Cortex of kidney (tissue), 1 donor: ENCODE data around the gene BTBD7.

Experiments
- DNase-seq: peaks from one replicate; lab custom pipeline; 2025; lab: John Stamatoyannopoulos, UW

Gene BTBD7

GRCh38 chr14:93328546-93328945 lies 4.3 kb downstream of the BTBD7 start:
- DNase-seq, result no peak

GRCh38 chr14:93326196-93326595 lies 6.6 kb downstream of the BTBD7 start:
- no peak for DNase-seq

- DNase-seq, result no peak
These were observed 9.1 kb downstream of the BTBD7 start for GRCh38 chr14:93323600-93324174.

- DNase-seq, result no peak
These were observed 9.8 kb downstream of the BTBD7 start for GRCh38 chr14:93322929-93323599.

GRCh38 chr14:93320489-93320888 lies 12.3 kb downstream of the BTBD7 start:
- DNase-seq, result no peak

GRCh38 chr14:93319958-93320357 lies 12.9 kb downstream of the BTBD7 start:
- DNase-seq, result no peak

GRCh38 chr14:93319494-93319893 lies 13.3 kb downstream of the BTBD7 start:
- DNase-seq, result no peak

- no peak for DNase-seq
These were observed 13.9 kb downstream of the BTBD7 start for GRCh38 chr14:93318927-93319326.

GRCh38 chr14:93317875-93318807 lies 14.7 kb downstream of the BTBD7 start:
- no peak for DNase-seq

- DNase-seq, result no peak
These were observed 15.5 kb downstream of the BTBD7 start for GRCh38 chr14:93317210-93317874.

GRCh38 chr14:93316716-93317115 lies 16.1 kb downstream of the BTBD7 start:
- DNase-seq, result no peak

- no peak for DNase-seq
These were observed 17.3 kb downstream of the BTBD7 start for GRCh38 chr14:93315575-93315974.

- no peak for DNase-seq
These were observed 21.8 kb downstream of the BTBD7 start for GRCh38 chr14:93311082-93311481.

GRCh38 chr14:93309427-93309966 lies 23.3 kb downstream of the BTBD7 start:
- DNase-seq, result no peak

- DNase-seq, result no peak
These were observed 24.0 kb downstream of the BTBD7 start for GRCh38 chr14:93308686-93309345.

- DNase-seq, result no peak
These were observed 26.0 kb downstream of the BTBD7 start for GRCh38 chr14:93306812-93307211.

GRCh38 chr14:93305725-93306418 lies 27.0 kb downstream of the BTBD7 start:
- no peak for DNase-seq

GRCh38 chr14:93304771-93305170 lies 28.1 kb downstream of the BTBD7 start:
- no peak for DNase-seq

- DNase-seq, result no peak
These were observed 29.2 kb downstream of the BTBD7 start for GRCh38 chr14:93303659-93304058.

- no peak for DNase-seq
These were observed 29.9 kb downstream of the BTBD7 start for GRCh38 chr14:93302688-93303581.
